DMS79 (cell line): Measurements from ENCODE around the gene C4orf17.
"Not testable (repeated sequence)": the region's sequence is repeated elsewhere in the genome, so short reads cannot be mapped to it uniquely, and the experiment has no call there.

ENCODE experiments used
- DNase-seq: peaks from one replicate; lab custom pipeline; 2025; lab: John Stamatoyannopoulos, UW

Gene C4orf17

GRCh38 chr4:99510721-99511120 lies at the start of gene C4orf17:
TSS of gene C4orf17 (plus strand) at chr4:99511021. CDS start at chr4:99513082, 2,061 bp downstream.
- DNase-seq: no peak

- DNase-seq: no peak
Measured at GRCh38 chr4:99461623-99462401, 49.0 kb upstream of the C4orf17 start.

GRCh38 chr4:99462875-99463464 lies 47.9 kb upstream of the C4orf17 start:
- DNase-seq: no peak

GRCh38 chr4:99463566-99463965 lies 47.3 kb upstream of the C4orf17 start:
- no peak for DNase-seq

- DNase-seq: no peak
Measured at GRCh38 chr4:99467887-99468286, 42.9 kb upstream of the C4orf17 start.

GRCh38 chr4:99468889-99469288 lies 41.9 kb upstream of the C4orf17 start:
- no peak for DNase-seq

- no peak for DNase-seq
Measured at GRCh38 chr4:99471349-99471748, 39.5 kb upstream of the C4orf17 start.

- no peak for DNase-seq
Measured at GRCh38 chr4:99471896-99472295, 38.9 kb upstream of the C4orf17 start.

GRCh38 chr4:99473131-99473530 lies 37.7 kb upstream of the C4orf17 start:
- no peak for DNase-seq

- no peak for DNase-seq
Measured at GRCh38 chr4:99483636-99484035, 27.2 kb upstream of the C4orf17 start.

GRCh38 chr4:99485212-99485611 lies 25.6 kb upstream of the C4orf17 start:
- DNase-seq: no peak

- DNase-seq: not testable (repeated sequence)
Measured at GRCh38 chr4:99486648-99487047, 24.2 kb upstream of the C4orf17 start.

GRCh38 chr4:99490286-99490685 lies 20.5 kb upstream of the C4orf17 start:
- no peak for DNase-seq

- DNase-seq: no peak
Measured at GRCh38 chr4:99504804-99505502, 5.9 kb upstream of the C4orf17 start.

GRCh38 chr4:99506781-99507180 lies 4.0 kb upstream of the C4orf17 start:
- DNase-seq: no peak

GRCh38 chr4:99507349-99507748 lies 3.5 kb upstream of the C4orf17 start:
- no peak for DNase-seq

- DNase-seq: no peak
Measured at GRCh38 chr4:99507762-99508161, 3.1 kb upstream of the C4orf17 start.

- DNase-seq: no peak
Measured at GRCh38 chr4:99518601-99519295, 7.9 kb downstream of the C4orf17 start.

- DNase-seq: no peak
Measured at GRCh38 chr4:99529228-99529627, 18.4 kb downstream of the C4orf17 start.

GRCh38 chr4:99529956-99530355 lies 19.1 kb downstream of the C4orf17 start:
- DNase-seq: no peak

GRCh38 chr4:99534699-99535098 lies 23.9 kb downstream of the C4orf17 start:
- not testable (repeated sequence) for DNase-seq

GRCh38 chr4:99536271-99536670 lies 25.4 kb downstream of the C4orf17 start:
- DNase-seq: no peak
